Caco-2 (cell line): Measurements from ENCODE around the gene DHCR24. TPM values are rescaled to one million over a fixed set of nuclear protein-coding genes. Genes with fewer than 3 reads are reported as not detected.

Experiments used
- BruUV-seq: library from RNA; stranded (reverse); fragments of 400-500 nt; replicated peaks from 2 replicates; lab custom pipeline; 2021; lab: Mats Ljungman, UMichigan
- CTCF ChIA-PET: fragments of 300-600 bp; sonication (Branson Sonifier 250); formaldehyde crosslinking; loops from one replicate; lab custom pipeline; 2022; ENCODE audit warnings: antibody characterized with exemption; lab: Charles Lee
- POLR2A ChIA-PET: fragments of 300-600 bp; sonication (Branson Sonifier 250); formaldehyde crosslinking; loops from one replicate; lab custom pipeline; 2022; ENCODE audit warnings: antibody characterized with exemption; lab: Charles Lee
- DNase-seq, 2 experiments: peaks; one replicate each; pipeline versions ENCODE4 v3.0.0 to v3.0.0-alpha.2; 2020 to 2022
- H3K27me3 ChIP-seq: replicated peaks from 2 replicates; pipeline ENCODE4 v1.6.0; 2011; ENCODE audit warnings: low read length; ENCODE audit not compliant: control insufficient read depth, insufficient read depth
- H3K36me3 ChIP-seq: 2 replicates; pipeline ENCODE4 v1.5.1; 2011; ENCODE audit warnings: low read length; ENCODE audit not compliant: control insufficient read depth, insufficient read depth
- H3K4me1 ChIP-seq: fragments of 250-450 bp; sonication (Bioruptor Pico); 2 replicates; pipeline ENCODE4 v1.5.1; 2020; ENCODE audit warnings: mild to moderate bottlenecking
- H3K4me3 ChIP-seq: 2 replicates; pipeline ENCODE4 v1.5.1; 2011; ENCODE audit warnings: low read depth, mild to moderate bottlenecking, control low read depth, low read length
- H3K9me3 ChIP-seq: fragments of 250-450 bp; sonication (Bioruptor Pico); 2 replicates; pipeline ENCODE4 v1.5.1; 2020; ENCODE audit warnings: mild to moderate bottlenecking, moderate library complexity
- H3K27ac Mint-ChIP-seq: one replicate; pipeline ENCODE4 v1.8.0; 2022; ENCODE audit warnings: mixed read lengths; ENCODE audit not compliant: unreplicated experiment
- H3K27me3 Mint-ChIP-seq: one replicate; pipeline ENCODE4 v1.8.0; 2022; ENCODE audit warnings: mixed read lengths; ENCODE audit not compliant: insufficient read depth, unreplicated experiment
- H3K36me3 Mint-ChIP-seq: one replicate; pipeline ENCODE4 v1.8.0; 2022; ENCODE audit warnings: mild to moderate bottlenecking, mixed read lengths; ENCODE audit not compliant: insufficient read depth, unreplicated experiment
- H3K4me1 Mint-ChIP-seq: one replicate; pipeline ENCODE4 v1.8.0; 2022; ENCODE audit warnings: low read depth, mixed read lengths; ENCODE audit not compliant: unreplicated experiment
- H3K4me3 Mint-ChIP-seq: one replicate; pipeline ENCODE4 v1.8.0; 2022; ENCODE audit warnings: mild to moderate bottlenecking, moderate library complexity, mixed read lengths; ENCODE audit not compliant: unreplicated experiment
- H3K9me3 Mint-ChIP-seq: one replicate; pipeline ENCODE4 v1.8.0; 2022; ENCODE audit warnings: mixed read lengths; ENCODE audit not compliant: unreplicated experiment
- intact Hi-C: fragments of 100-400 bp; cut with micrococcal nuclease; formaldehyde crosslinking; loops from one replicate; pipeline ENCODE4 v1.10.0; 2022; ENCODE audit not compliant: unreplicated experiment
- total RNA-seq: library from RNA; stranded (reverse); gene quantifications from 2 replicates; pipeline ENCODE4 v1.2.3, GENCODE V29; 2022
- TF ChIP-seq, protein P1 (sequence below), 2 experiments: fragments of 200-600 bp in 1 of 2; IDR thresholded peaks; 1 replicate in 1 of 2; 2 replicates in 1 of 2; pipeline versions ENCODE4 v1.5.1 to v1.8.0; 2011 to 2022; ENCODE audit warnings: antibody characterized with exemption in 1 of 2, control low read depth in 1 of 2, inconsistent platforms in 1 of 2, low read depth in 1 of 2, low read length in 1 of 2, mild to moderate bottlenecking in 1 of 2, moderate library complexity in 1 of 2; ENCODE audit not compliant: insufficient read depth in 1 of 2, severe bottlenecking in 1 of 2, unreplicated experiment in 1 of 2

DHCR24 gene
- total RNA-seq, 1 experiment from 2014 or later, result 522 TPM

DNA sequence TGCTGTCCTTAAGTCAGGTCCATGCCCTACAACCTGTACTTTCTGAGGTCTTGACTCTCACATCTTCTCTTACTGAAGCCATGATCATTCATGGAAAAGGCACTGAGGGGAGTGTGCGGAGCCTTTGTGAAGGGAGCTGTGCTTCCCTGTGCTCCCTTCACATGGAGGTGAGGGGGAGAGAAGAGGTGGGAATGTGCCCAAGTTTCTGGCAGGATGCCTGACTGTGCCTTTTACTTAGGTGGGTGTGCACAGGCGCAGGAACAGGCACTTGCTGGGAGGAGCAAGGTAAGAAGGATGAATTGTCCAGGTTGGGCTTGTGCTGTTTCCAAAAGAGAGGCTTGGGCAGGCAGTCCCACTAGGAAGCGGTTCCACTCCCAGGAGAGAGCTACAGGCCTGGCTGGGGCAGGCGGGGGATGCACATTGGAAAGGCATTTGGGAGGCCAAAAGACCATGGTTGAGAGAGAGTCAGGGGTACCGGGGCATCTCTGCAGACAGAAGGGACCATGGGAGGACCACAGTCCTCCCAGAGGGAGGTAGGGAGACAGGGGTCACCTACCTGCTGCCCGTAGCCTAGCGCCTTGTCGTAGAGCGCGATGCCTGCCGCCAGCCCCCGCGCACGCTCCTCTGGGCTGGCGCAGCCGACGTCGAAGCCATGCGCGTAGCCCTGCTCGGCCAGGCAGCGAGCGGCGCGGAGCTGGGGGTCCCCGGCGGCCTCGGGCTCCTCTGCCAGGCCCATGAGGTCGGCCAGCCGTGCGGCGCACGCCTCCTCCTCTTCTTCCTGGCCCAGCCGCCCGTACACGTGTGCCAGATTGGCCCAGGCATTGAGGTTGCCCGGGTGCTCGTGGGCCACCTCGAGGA lies 86.7 kb downstream of the DHCR24 start:
- Histone ChIP-seq H3K9me3 (no peaks in the 10 kb centered on the region), H3K36me3 (no peaks in the 10 kb centered on the region), H3K27me3 (no peaks in the 10 kb centered on the region), H3K4me3 (peak overlapping the region; percentile 66), H3K4me1 (peaks cover 12% of the 10 kb centered on the region)
- intact Hi-C loops, result loop anchor here (2.0 kb wide), 2 partner anchors 35 to 127 kb away; partner anchors contain the start of gene PARS2
- Mint-ChIP-seq H3K36me3 (peaks cover 14% of the 10 kb centered on the region), H3K4me3 (peak overlapping the region; percentile 88), H3K27me3 (no peaks in the 10 kb centered on the region), H3K27ac (peak overlapping the region; percentile 37), H3K9me3 (no peaks in the 10 kb centered on the region), H3K4me1 (peaks cover 36% of the 10 kb centered on the region)
- ChIA-PET CTCF (interaction anchor here (0.6 to 1.7 kb wide), 18 partner anchors 7 to 601 kb away, joined by 3 to 18 read pairs (median 5); partner anchors contain the start of genes PARS2 and TTC4), POLR2A (interaction anchor here (0.6 to 0.7 kb wide), 3 partner anchors 33 to 311 kb away, joined by 3 to 8 read pairs (median 3); partner anchors contain the start of gene TTC4)
- TSS peak; percentile 25 for BruUV-seq
- peak in 1 of 2 experiments; percentile 8 for DNase-seq
- TF ChIP-seq, protein P1, sequence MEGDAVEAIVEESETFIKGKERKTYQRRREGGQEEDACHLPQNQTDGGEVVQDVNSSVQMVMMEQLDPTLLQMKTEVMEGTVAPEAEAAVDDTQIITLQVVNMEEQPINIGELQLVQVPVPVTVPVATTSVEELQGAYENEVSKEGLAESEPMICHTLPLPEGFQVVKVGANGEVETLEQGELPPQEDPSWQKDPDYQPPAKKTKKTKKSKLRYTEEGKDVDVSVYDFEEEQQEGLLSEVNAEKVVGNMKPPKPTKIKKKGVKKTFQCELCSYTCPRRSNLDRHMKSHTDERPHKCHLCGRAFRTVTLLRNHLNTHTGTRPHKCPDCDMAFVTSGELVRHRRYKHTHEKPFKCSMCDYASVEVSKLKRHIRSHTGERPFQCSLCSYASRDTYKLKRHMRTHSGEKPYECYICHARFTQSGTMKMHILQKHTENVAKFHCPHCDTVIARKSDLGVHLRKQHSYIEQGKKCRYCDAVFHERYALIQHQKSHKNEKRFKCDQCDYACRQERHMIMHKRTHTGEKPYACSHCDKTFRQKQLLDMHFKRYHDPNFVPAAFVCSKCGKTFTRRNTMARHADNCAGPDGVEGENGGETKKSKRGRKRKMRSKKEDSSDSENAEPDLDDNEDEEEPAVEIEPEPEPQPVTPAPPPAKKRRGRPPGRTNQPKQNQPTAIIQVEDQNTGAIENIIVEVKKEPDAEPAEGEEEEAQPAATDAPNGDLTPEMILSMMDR (IDR thresholded peaks at IDR 0.05; ENCODE audit: insufficient read depth in 1 of 2, low read depth in 1 of 2, low read length in 1 of 2, severe bottlenecking in 1 of 2, unreplicated experiment in 1 of 2), result no peak

Other genes with a start within 250 kb of the DHCR24 start
- gene MROH7, start 245.4 kb downstream of the DHCR24 start, total RNA-seq, result 0.30 TPM in 1 of 2 replicates, not detected in the other
- gene TTC4, start 171.3 kb downstream of the DHCR24 start, total RNA-seq, result 14.0 and 14.8 TPM in 2 replicates
- 5.8 and 6.5 TPM in 2 replicates for gene PARS2, start 122.7 kb downstream of the DHCR24 start, total RNA-seq
- gene TTC22, start 85.9 kb downstream of the DHCR24 start, total RNA-seq, result 8.8 and 9.9 TPM in 2 replicates
- gene TMEM61, start 93.4 kb upstream of the DHCR24 start, total RNA-seq, result 0.30 TPM in 1 of 2 replicates, not detected in the other
- not detected in 2 replicates for gene BSND, start 111.7 kb upstream of the DHCR24 start, total RNA-seq
- 29.4 and 31.2 TPM in 2 replicates for gene PCSK9, start 152.4 kb upstream of the DHCR24 start, total RNA-seq